Lower leg skin (tissue), 3 donors: ENCODE measurements around the gene SLIT3.

Source experiments
- POLR2A ChIP-seq, 2 donors: fragments of 450-650 bp; IDR thresholded peaks; one replicate each; pipeline ENCODE4 v1.6.1; 2016 to 2017; ENCODE audit warnings: antibody characterized with exemption in 2 of 2, mild to moderate bottlenecking in 1 of 2, moderate library complexity in 1 of 2
- TF ChIP-seq, protein P1 (sequence below), 3 donors: fragments of 450-650 bp; IDR thresholded peaks; one replicate each; pipeline ENCODE4 v1.5.1; 2016; ENCODE audit warnings: antibody characterized with exemption in 3 of 3, mild to moderate bottlenecking in 3 of 3, moderate library complexity in 2 of 3

- TF ChIP-seq POLR2A (IDR thresholded peaks at IDR 0.05) = no peak
- TF ChIP-seq, protein P1, sequence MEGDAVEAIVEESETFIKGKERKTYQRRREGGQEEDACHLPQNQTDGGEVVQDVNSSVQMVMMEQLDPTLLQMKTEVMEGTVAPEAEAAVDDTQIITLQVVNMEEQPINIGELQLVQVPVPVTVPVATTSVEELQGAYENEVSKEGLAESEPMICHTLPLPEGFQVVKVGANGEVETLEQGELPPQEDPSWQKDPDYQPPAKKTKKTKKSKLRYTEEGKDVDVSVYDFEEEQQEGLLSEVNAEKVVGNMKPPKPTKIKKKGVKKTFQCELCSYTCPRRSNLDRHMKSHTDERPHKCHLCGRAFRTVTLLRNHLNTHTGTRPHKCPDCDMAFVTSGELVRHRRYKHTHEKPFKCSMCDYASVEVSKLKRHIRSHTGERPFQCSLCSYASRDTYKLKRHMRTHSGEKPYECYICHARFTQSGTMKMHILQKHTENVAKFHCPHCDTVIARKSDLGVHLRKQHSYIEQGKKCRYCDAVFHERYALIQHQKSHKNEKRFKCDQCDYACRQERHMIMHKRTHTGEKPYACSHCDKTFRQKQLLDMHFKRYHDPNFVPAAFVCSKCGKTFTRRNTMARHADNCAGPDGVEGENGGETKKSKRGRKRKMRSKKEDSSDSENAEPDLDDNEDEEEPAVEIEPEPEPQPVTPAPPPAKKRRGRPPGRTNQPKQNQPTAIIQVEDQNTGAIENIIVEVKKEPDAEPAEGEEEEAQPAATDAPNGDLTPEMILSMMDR (IDR thresholded peaks at IDR 0.05) = no peak
These were observed 134.9 kb downstream of the SLIT3 start for GRCh38 chr5:169166078-169166477.
